Nephron (organoid): Measurements from ENCODE around the gene JADE1.

Source experiments
- H3K27ac Mint-ChIP-seq, 3 experiments: 2 replicates each; pipeline ENCODE4 v1.8.0; 2020; ENCODE audit warnings: mixed read lengths in 3 of 3, mild to moderate bottlenecking in 2 of 3, moderate library complexity in 1 of 3
- H3K27me3 Mint-ChIP-seq: 2 replicates; pipeline ENCODE4 v1.8.0; 2021; ENCODE audit warnings: low read depth, mild to moderate bottlenecking, moderate library complexity, mixed read lengths
- H3K36me3 Mint-ChIP-seq: 2 replicates; pipeline ENCODE4 v1.8.0; 2020; ENCODE audit warnings: low read depth, mixed read lengths
- H3K4me1 Mint-ChIP-seq: 2 replicates; pipeline ENCODE4 v1.8.0; 2020; ENCODE audit warnings: mixed read lengths
- H3K4me3 Mint-ChIP-seq, 3 experiments: 2 replicates each; pipeline ENCODE4 v1.8.0; 2020; ENCODE audit warnings: mild to moderate bottlenecking in 3 of 3, mixed read lengths in 3 of 3, moderate library complexity in 2 of 3
- H3K9me3 Mint-ChIP-seq: 2 replicates; pipeline ENCODE4 v1.8.0; 2020; ENCODE audit warnings: mixed read lengths
- TF ChIP-seq, protein P1 (sequence below), 3 experiments: fragments of 200-600 bp; sonication (generic); IDR thresholded peaks; one replicate each; pipeline ENCODE4 v1.5.0; 2021; ENCODE audit warnings: antibody characterized with exemption in 3 of 3; ENCODE audit not compliant: unreplicated experiment in 3 of 3

Gene JADE1

DNA sequence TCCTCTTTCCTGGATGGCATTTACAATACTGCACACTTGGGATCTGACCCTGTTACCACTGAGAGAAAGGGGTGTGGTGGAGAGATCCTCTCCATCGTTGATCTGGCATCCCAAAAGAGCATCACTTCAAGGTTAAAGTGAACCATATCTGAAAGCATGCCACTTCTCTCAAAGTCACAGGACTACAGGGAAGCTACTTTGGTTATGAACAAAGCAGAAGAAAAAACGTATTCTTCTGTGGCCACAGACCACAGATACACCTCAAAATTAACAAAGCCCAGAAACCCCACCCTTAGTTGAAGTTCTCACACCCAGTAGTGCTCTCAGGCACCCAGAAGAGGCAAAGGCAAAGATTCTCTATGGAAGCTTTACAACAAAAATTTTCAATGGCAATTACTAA is 108.3 kb downstream of the JADE1 start:
- Mint-ChIP-seq H3K36me3 (peaks cover 33% of the 10 kb centered on the region), H3K4me1 (no peaks in the 10 kb centered on the region), H3K4me3 (no peak overlapping the region), H3K27ac (no peak overlapping the region), H3K9me3 (peaks cover 12% of the 10 kb centered on the region), H3K27me3 (no peaks in the 10 kb centered on the region)
- TF ChIP-seq, protein P1, sequence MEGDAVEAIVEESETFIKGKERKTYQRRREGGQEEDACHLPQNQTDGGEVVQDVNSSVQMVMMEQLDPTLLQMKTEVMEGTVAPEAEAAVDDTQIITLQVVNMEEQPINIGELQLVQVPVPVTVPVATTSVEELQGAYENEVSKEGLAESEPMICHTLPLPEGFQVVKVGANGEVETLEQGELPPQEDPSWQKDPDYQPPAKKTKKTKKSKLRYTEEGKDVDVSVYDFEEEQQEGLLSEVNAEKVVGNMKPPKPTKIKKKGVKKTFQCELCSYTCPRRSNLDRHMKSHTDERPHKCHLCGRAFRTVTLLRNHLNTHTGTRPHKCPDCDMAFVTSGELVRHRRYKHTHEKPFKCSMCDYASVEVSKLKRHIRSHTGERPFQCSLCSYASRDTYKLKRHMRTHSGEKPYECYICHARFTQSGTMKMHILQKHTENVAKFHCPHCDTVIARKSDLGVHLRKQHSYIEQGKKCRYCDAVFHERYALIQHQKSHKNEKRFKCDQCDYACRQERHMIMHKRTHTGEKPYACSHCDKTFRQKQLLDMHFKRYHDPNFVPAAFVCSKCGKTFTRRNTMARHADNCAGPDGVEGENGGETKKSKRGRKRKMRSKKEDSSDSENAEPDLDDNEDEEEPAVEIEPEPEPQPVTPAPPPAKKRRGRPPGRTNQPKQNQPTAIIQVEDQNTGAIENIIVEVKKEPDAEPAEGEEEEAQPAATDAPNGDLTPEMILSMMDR (IDR thresholded peaks at IDR 0.05; ENCODE audit: unreplicated experiment in 3 of 3) = no peak

DNA sequence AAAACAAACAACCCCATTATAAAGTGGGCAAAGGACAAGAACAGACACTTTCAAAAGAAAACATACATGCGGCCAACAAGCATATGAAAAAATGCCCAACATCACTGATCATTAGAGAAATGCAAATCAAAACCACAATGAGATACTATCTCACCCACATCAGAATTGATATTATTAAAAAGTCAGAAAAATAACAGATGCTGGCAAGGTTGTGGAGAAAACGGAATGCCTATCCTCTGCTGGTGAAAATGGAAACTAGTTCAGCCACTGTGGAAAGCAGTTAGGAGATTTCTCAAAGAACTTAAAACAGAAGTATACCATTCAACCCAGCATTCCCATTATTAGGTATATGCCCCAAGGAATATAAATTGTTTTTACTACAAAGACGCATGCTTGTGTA is 112.5 kb downstream of the JADE1 start:
- H3K27ac Mint-ChIP-seq = no peak overlapping the region
- no peaks in the 10 kb centered on the region for H3K27me3 Mint-ChIP-seq
- no peak overlapping the region for H3K4me3 Mint-ChIP-seq
- H3K9me3 Mint-ChIP-seq = peaks cover 18% of the 10 kb centered on the region
- no peaks in the 10 kb centered on the region for H3K4me1 Mint-ChIP-seq
- TF ChIP-seq, protein P1 (IDR thresholded peaks at IDR 0.05; ENCODE audit: unreplicated experiment in 3 of 3) = no peak
- peaks cover 55% of the 10 kb centered on the region for H3K36me3 Mint-ChIP-seq
